GM12878 (cell line): ENCODE measurements around the gene TRIP4. TPM values are rescaled to one million over a fixed set of nuclear protein-coding genes. Genes with fewer than 3 reads are reported as not detected.

Experiments used
- BACH1 ChIP-seq: fragments of 450-650 bp; IDR thresholded peaks from 2 replicates; pipeline ENCODE4 v1.6.1; 2017; ENCODE audit warnings: mild to moderate bottlenecking, borderline replicate concordance
- BCL3 ChIP-seq: IDR thresholded peaks from 2 replicates; pipeline ENCODE4 v1.6.1; 2011; ENCODE audit warnings: borderline replicate concordance, low read depth, mild to moderate bottlenecking, moderate library complexity, low read length; ENCODE audit not compliant: insufficient read depth, poor library complexity, severe bottlenecking
- BMI1 ChIP-seq: fragments of 450-650 bp; IDR thresholded peaks from 2 replicates; pipeline ENCODE4 v1.6.1; 2016; ENCODE audit warnings: mild to moderate bottlenecking, moderate library complexity, borderline replicate concordance
- ELK1 ChIP-seq: IDR thresholded peaks from 2 replicates; pipeline ENCODE4 v1.6.1; 2012; ENCODE audit warnings: low read depth, low read length, improper control_type of control experiment
- EP300 ChIP-seq, 2 experiments: fragments of 150-350 bp in 1 of 2; IDR thresholded peaks; 2 replicates each; pipeline ENCODE4 v1.6.1; 2011 to 2012; ENCODE audit warnings: low read depth in 2 of 2, low read length in 2 of 2, borderline replicate concordance in 1 of 2, improper control_type of control experiment in 1 of 2, inconsistent platforms in 1 of 2; ENCODE audit not compliant: control insufficient read depth in 1 of 2
- EZH2 ChIP-seq: IDR thresholded peaks from 2 replicates; pipeline ENCODE4 v1.6.1; 2012; ENCODE audit warnings: low read depth, mild to moderate bottlenecking, control low read depth, inconsistent platforms, low read length, borderline replicate concordance; ENCODE audit not compliant: control insufficient read depth
- HDAC6 ChIP-seq: fragments of 200-600 bp; sonication (generic); IDR thresholded peaks from one replicate; pipeline ENCODE4 v1.8.0; 2017; ENCODE audit warnings: antibody characterized with exemption; ENCODE audit not compliant: unreplicated experiment
- IRF4 ChIP-seq: IDR thresholded peaks from 2 replicates; pipeline ENCODE4 v1.6.1; 2011; ENCODE audit warnings: low read depth, low read length
- KLF5 ChIP-seq: fragments of 450-650 bp; IDR thresholded peaks from 2 replicates; pipeline ENCODE4 v1.6.1; 2014; ENCODE audit warnings: mild to moderate bottlenecking; ENCODE audit not compliant: partially characterized antibody
- MTA3 ChIP-seq: IDR thresholded peaks from 2 replicates; pipeline ENCODE4 v1.6.1; 2012; ENCODE audit warnings: low read length, inconsistent platforms, borderline replicate concordance
- NFYA ChIP-seq: IDR thresholded peaks from 2 replicates; pipeline ENCODE4 v1.6.1; 2011; ENCODE audit warnings: low read depth, mild to moderate bottlenecking, low read length, improper control_type of control experiment, borderline replicate concordance
- PKNOX1 ChIP-seq: fragments of 450-650 bp; IDR thresholded peaks from 2 replicates; pipeline ENCODE4 v1.6.1; 2016; ENCODE audit warnings: mild to moderate bottlenecking
- POU2F2 ChIP-seq: IDR thresholded peaks from 3 replicates; pipeline ENCODE4 v1.6.1; 2011; ENCODE audit warnings: low read depth, mild to moderate bottlenecking, low read length, borderline replicate concordance
- PRDM15 ChIP-seq: fragments of 450-650 bp; formaldehyde crosslinking; IDR thresholded peaks from 2 replicates; pipeline ENCODE4 v1.4.0; 2020; ENCODE audit warnings: mild to moderate bottlenecking, moderate library complexity
- ZBED1 ChIP-seq: IDR thresholded peaks from 2 replicates; pipeline ENCODE4 v1.6.1; 2016; ENCODE audit warnings: borderline replicate concordance
- ZBTB4 ChIP-seq: fragments of 450-650 bp; formaldehyde crosslinking; IDR thresholded peaks from 2 replicates; pipeline ENCODE4 v1.4.0; 2022; ENCODE audit warnings: mild to moderate bottlenecking, moderate library complexity
- ZNF217 ChIP-seq: fragments of 450-650 bp; IDR thresholded peaks from 2 replicates; pipeline ENCODE4 v1.6.1; 2017; ENCODE audit warnings: antibody characterized with exemption, mild to moderate bottlenecking
- ZNF622 ChIP-seq: fragments of 450-650 bp; IDR thresholded peaks from 2 replicates; pipeline ENCODE4 v1.6.1; 2017; ENCODE audit warnings: mild to moderate bottlenecking, inconsistent platforms
- polyA plus RNA-seq, 11 experiments: library from polyadenylated mRNA; depleted of rRNA in 4 of 11; unstranded in 6 of 11; stranded (reverse) in 5 of 11; fragments of >200 nt; fragmentation: Nextera tagmentation in 4 of 11; fragmentation: Illumina TruSeq in 1 of 11; extraction: Ambion mirVana in 4 of 11; extraction: Trizol in 1 of 11; gene quantifications; 1 replicate in 1 of 11; 2 replicates in 10 of 11; pipeline versions ENCODE4 v1.2.1 to v1.2.3, GENCODE V29; 2011 to 2016; ENCODE audit warnings: inconsistent platforms in 2 of 11, missing spikeins in 2 of 11, low read depth in 1 of 11
- total RNA-seq, 4 experiments: library from RNA; depleted of rRNA in 3 of 4; stranded (reverse); fragments of >200 nt in 3 of 4; fragmentation: Illumina TruSeq in 1 of 4; extraction: Trizol in 1 of 4; gene quantifications; 2 replicates each; pipeline versions ENCODE4 v1.2.1 to v1.2.3, GENCODE V29; 2013 to 2021

The TRIP4 gene
- total and polyA plus RNA-seq, 10 of the 15 experiments (the other 5 are each of a cell fraction or from before 2014, with no cell fraction given), result 6.4 to 24.5 (median 20.0) TPM

GRCh38 chr15:64430000-64430735 lies 42.5 kb downstream of the TRIP4 start (continued):
- TF ChIP-seq ZBTB4 (no peak), MTA3 (no peak), EP300 (IDR thresholded peaks at IDR 0.05; ENCODE audit: borderline replicate concordance in 1 of 2, control insufficient read depth in 1 of 2, low read depth in 2 of 2, low read length in 2 of 2) (peak in 1 of 2 experiments; percentile 55; a peak in 2 of 4 replicates), BCL3 (no peak), BMI1 (no peak), EZH2 (no peak), HDAC6 (no peak), KLF5 (no peak), NFYA (no peak), PRDM15 (no peak), ZNF622 (no peak), IRF4 (no peak), POU2F2 (peak; percentile 65; the same call in 1 of the 3 replicates), ZBED1 (no peak), ELK1 (no peak), ZNF217 (no peak), PKNOX1 (peak; percentile 53; the same call in 1 of the 2 replicates), BACH1 (no peak; the same call in 1 of the 2 replicates)
